Osteocyte (in vitro differentiated cells): Measurements from ENCODE around the gene FUT8. TPM values are rescaled to one million over a fixed set of nuclear protein-coding genes. Genes with fewer than 3 reads are reported as not detected.
A peak's percentile ranks its signal among the peaks of the same experiment; 100 is the strongest.

ENCODE experiments used
- DNase-seq: peaks from one replicate; pipeline ENCODE4 v3.0.0; 2021; ENCODE audit warnings: mixed read lengths; ENCODE audit not compliant: unreplicated experiment; ENCODE audit errors: extremely low spot score
- H3K27ac Mint-ChIP-seq: one replicate; pipeline ENCODE4 v1.8.0; 2021; ENCODE audit warnings: mild to moderate bottlenecking, mixed read lengths; ENCODE audit not compliant: unreplicated experiment
- H3K27me3 Mint-ChIP-seq: one replicate; pipeline ENCODE4 v1.8.0; 2021; ENCODE audit warnings: mixed read lengths; ENCODE audit not compliant: unreplicated experiment
- H3K36me3 Mint-ChIP-seq: one replicate; pipeline ENCODE4 v1.8.0; 2021; ENCODE audit warnings: mixed read lengths; ENCODE audit not compliant: unreplicated experiment
- H3K4me1 Mint-ChIP-seq: one replicate; pipeline ENCODE4 v1.8.0; 2021; ENCODE audit warnings: mixed read lengths; ENCODE audit not compliant: unreplicated experiment
- H3K4me3 Mint-ChIP-seq: one replicate; pipeline ENCODE4 v1.8.0; 2021; ENCODE audit warnings: mild to moderate bottlenecking, moderate library complexity, mixed read lengths; ENCODE audit not compliant: unreplicated experiment
- H3K9me3 Mint-ChIP-seq: one replicate; pipeline ENCODE4 v1.8.0; 2021; ENCODE audit warnings: mixed read lengths; ENCODE audit not compliant: unreplicated experiment
- CTCF ChIP-seq: fragments of 200-600 bp; sonication (generic); IDR thresholded peaks from 2 replicates; pipeline ENCODE4 v1.5.0; 2021; ENCODE audit warnings: antibody characterized with exemption, mild to moderate bottlenecking, moderate library complexity
- total RNA-seq: library from RNA; stranded (reverse); gene quantifications from 2 replicates; pipeline ENCODE4 v1.2.1, GENCODE V29; 2021

Gene FUT8
- total RNA-seq, 1 donor from 2014 or later, result 35.5 TPM

GRCh38 chr14:65600742-65601141 lies 188.2 kb downstream of the FUT8 start:
- H3K4me3 Mint-ChIP-seq, result no peak overlapping the region
- no peaks in the 10 kb centered on the region for H3K27me3 Mint-ChIP-seq
- no peak for DNase-seq
- no peaks in the 10 kb centered on the region for H3K4me1 Mint-ChIP-seq
- no peak overlapping the region for H3K27ac Mint-ChIP-seq
- H3K9me3 Mint-ChIP-seq, result no peaks in the 10 kb centered on the region
- H3K36me3 Mint-ChIP-seq, result no peaks in the 10 kb centered on the region
- no peak for TF ChIP-seq CTCF

GRCh38 chr14:65604535-65604934 lies 192.0 kb downstream of the FUT8 start:
- H3K27me3 Mint-ChIP-seq, result no peaks in the 10 kb centered on the region
- no peaks in the 10 kb centered on the region for H3K4me1 Mint-ChIP-seq
- H3K9me3 Mint-ChIP-seq, result no peaks in the 10 kb centered on the region
- no peak for DNase-seq
- H3K27ac Mint-ChIP-seq, result no peak overlapping the region
- H3K4me3 Mint-ChIP-seq, result no peak overlapping the region
- no peak for TF ChIP-seq CTCF
- no peaks in the 10 kb centered on the region for H3K36me3 Mint-ChIP-seq

GRCh38 chr14:65604936-65605335 lies 192.4 kb downstream of the FUT8 start:
- peak; percentile 39 for TF ChIP-seq CTCF
- no peak overlapping the region for H3K4me3 Mint-ChIP-seq
- DNase-seq, result no peak
- H3K27me3 Mint-ChIP-seq, result no peaks in the 10 kb centered on the region
- H3K27ac Mint-ChIP-seq, result no peak overlapping the region
- H3K36me3 Mint-ChIP-seq, result no peaks in the 10 kb centered on the region
- H3K4me1 Mint-ChIP-seq, result no peaks in the 10 kb centered on the region
- H3K9me3 Mint-ChIP-seq, result no peaks in the 10 kb centered on the region

- DNase-seq, result no peak
- no peak for TF ChIP-seq CTCF
- Mint-ChIP-seq H3K36me3 (no peaks in the 10 kb centered on the region), H3K27ac (no peak overlapping the region), H3K4me3 (no peak overlapping the region), H3K4me1 (no peaks in the 10 kb centered on the region), H3K27me3 (no peaks in the 10 kb centered on the region), H3K9me3 (no peaks in the 10 kb centered on the region)
Observed at GRCh38 chr14:65606460-65606859, 193.9 kb downstream of the FUT8 start.

GRCh38 chr14:65613131-65613650 lies 200.7 kb downstream of the FUT8 start:
- no peaks in the 10 kb centered on the region for H3K27me3 Mint-ChIP-seq
- no peaks in the 10 kb centered on the region for H3K9me3 Mint-ChIP-seq
- DNase-seq, result no peak
- H3K36me3 Mint-ChIP-seq, result no peaks in the 10 kb centered on the region
- H3K27ac Mint-ChIP-seq, result no peak overlapping the region
- no peak for TF ChIP-seq CTCF
- no peaks in the 10 kb centered on the region for H3K4me1 Mint-ChIP-seq
- H3K4me3 Mint-ChIP-seq, result no peak overlapping the region
